ENCODE results near the gene SAMD7. TPM values are rescaled to one million over a fixed set of nuclear protein-coding genes. Genes with fewer than 3 reads are reported as not detected.
A peak's percentile ranks its signal among the peaks of the same experiment; 100 is the strongest.

SAMD7 gene
- polyA plus RNA-seq, 3 donors, result not detected

DNA sequence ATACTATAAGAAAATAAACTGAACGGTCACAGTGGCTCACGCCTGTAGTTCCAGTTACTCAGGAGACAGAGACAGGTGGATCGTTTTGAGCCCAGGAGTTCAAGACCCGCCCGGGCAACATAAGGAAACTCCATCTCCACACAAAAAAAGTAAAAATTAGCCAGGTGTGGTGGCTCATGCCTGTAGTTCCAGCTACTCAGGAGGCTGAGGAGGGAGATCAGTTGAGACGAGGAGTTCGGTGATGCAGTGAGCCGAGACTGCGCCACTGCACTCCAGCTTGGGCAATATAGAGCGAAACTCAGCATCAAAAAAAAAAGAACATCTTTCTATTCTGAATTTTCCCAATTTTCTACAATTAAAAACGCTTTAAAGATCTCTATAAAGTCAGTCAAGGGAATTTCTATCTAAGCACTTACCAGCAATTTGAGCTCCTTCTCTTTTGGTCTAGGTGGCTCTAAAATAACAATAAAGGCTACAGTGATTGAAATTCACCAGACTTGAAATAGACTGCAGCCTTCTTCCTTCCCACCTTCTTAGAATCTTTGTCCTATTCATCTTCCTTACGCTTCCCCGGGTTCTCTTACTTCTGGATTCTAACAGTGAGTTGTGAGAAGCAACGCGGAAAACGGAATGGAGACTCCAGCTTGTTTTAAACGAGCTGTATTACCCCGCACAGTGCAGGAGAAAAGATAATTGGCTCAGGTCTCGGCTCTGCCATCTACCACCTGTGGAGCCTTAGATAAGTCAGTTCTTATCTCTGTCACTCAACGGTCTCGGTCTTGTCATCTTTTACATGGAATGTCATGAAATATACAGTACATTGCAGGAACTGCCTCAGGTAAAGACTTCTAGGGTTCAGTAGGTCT lies 54.4 kb downstream of the SAMD7 start:
- peak overlapping the region; percentile 78 to 88 (median 81) for H3K4me3 ChIP-seq (replicated peaks in 1 of 3; ENCODE audit: low read depth in 2 of 3, low read length in 3 of 3)
- H2AFZ ChIP-seq (ENCODE audit: insufficient read depth, low read depth, low read length, poor library complexity, severe bottlenecking), result peak overlapping the region; percentile 67
- H3K27ac ChIP-seq (ENCODE audit: low read depth in 1 of 2, low read length in 2 of 2), result peak overlapping the region; percentile 95 to 98
- H3K4me2 ChIP-seq (replicated peaks; ENCODE audit: extremely low read depth, low read length, poor library complexity, severe bottlenecking), result peak overlapping the region; percentile 73
- H3K9ac ChIP-seq (ENCODE audit: insufficient read depth, low read length, poor library complexity, severe bottlenecking), result peak overlapping the region; percentile 97
- H3K9me3 Mint-ChIP-seq, result peaks cover 0 to 4% (median 0%) of the 10 kb centered on the region in 7 donors
- peaks cover 39% of the 10 kb centered on the region for H3K4me1 Mint-ChIP-seq
- H3K4me3 Mint-ChIP-seq, result peak overlapping the region; percentile 93 to 94
- no peak for DNase-seq
- no peaks in the 10 kb centered on the region for H3K27me3 ChIP-seq (ENCODE audit: control insufficient read depth in 2 of 2, insufficient read depth in 2 of 2, low read length in 2 of 2)
- intact Hi-C loops (cut with micrococcal nuclease), result loop anchor here (2.0 to 10.0 kb wide), 5 partner anchors 33 to 391 kb away; partner anchors contain the start of genes ACTRT3 (in 2 of the 2), TERC (in 2 of the 2), LRRC31 (in 1 of the 2) and SKIL (in 1 of the 2)
- peak overlapping the region; percentile 96 to 99 (median 98) for H3K27ac Mint-ChIP-seq
- 82% methylated on average over 11 of the region's 21 CpGs for WGBS (ENCODE audit: insufficient coverage)
- no peaks in the 10 kb centered on the region for H3K9me3 ChIP-seq (replicated peaks in 1 of 2; ENCODE audit: control insufficient read depth in 1 of 2, insufficient read depth in 1 of 2, low read length in 2 of 2)
- H3K4me1 ChIP-seq (ENCODE audit: control insufficient read depth in 1 of 2, insufficient read depth in 2 of 2, low read length in 2 of 2), result peaks cover 27 to 36% of the 10 kb centered on the region in 2 donors
- H3K27me3 Mint-ChIP-seq (ENCODE audit: low read depth in 3 of 3), result peaks cover 0 to 2% (median 2%) of the 10 kb centered on the region in 3 donors
- no peak for TF ChIP-seq CTCF (IDR thresholded peaks at IDR 0.05)
- peaks cover 7 to 11% of the 10 kb centered on the region in 2 donors for H3K36me3 ChIP-seq (replicated peaks in 1 of 2; ENCODE audit: control insufficient read depth in 1 of 2, insufficient read depth in 2 of 2, low read length in 2 of 2)
- peaks cover 7% of the 10 kb centered on the region for H4K20me1 ChIP-seq (ENCODE audit: insufficient read depth, low read length)
- H3K79me2 ChIP-seq (ENCODE audit: insufficient read depth, low read length), result peaks cover 47% of the 10 kb centered on the region
- peaks cover 10 to 15% of the 10 kb centered on the region in 2 donors for H3K36me3 Mint-ChIP-seq

GRCh38 chr3:169966428-169966950 lies 55.1 kb downstream of the SAMD7 start, which contains the start of gene SEC62:
SEC62 (plus strand) TSS chr3:169966807; CDS start chr3:169966823, 16 bp downstream.
- Histone ChIP-seq H3K9ac (ENCODE audit: insufficient read depth, low read length, poor library complexity, severe bottlenecking) (peak within 1 kb of the TSS; percentile 97), H3K36me3 (replicated peaks in 1 of 2; ENCODE audit: control insufficient read depth in 1 of 2, insufficient read depth in 2 of 2, low read length in 2 of 2) (peaks cover 7 to 17% of the 10 kb centered on the region in 2 donors), H3K79me2 (ENCODE audit: insufficient read depth, low read length) (peaks cover 53% of the 10 kb centered on the region), H3K9me3 (replicated peaks in 1 of 2; ENCODE audit: control insufficient read depth in 1 of 2, insufficient read depth in 1 of 2, low read length in 2 of 2) (no peaks in the 10 kb centered on the region), H3K4me1 (ENCODE audit: control insufficient read depth in 1 of 2, insufficient read depth in 2 of 2, low read length in 2 of 2) (peaks cover 27 to 36% of the 10 kb centered on the region in 2 donors), H3K4me2 (replicated peaks; ENCODE audit: extremely low read depth, low read length, poor library complexity, severe bottlenecking) (peak within 1 kb of the TSS; percentile 73), H3K27me3 (ENCODE audit: control insufficient read depth in 2 of 2, insufficient read depth in 2 of 2, low read length in 2 of 2) (no peaks in the 10 kb centered on the region), H3K4me3 (replicated peaks in 1 of 3; ENCODE audit: low read depth in 2 of 3, low read length in 3 of 3) (peak within 1 kb of the TSS; percentile 78 to 88 (median 81)), H2AFZ (ENCODE audit: insufficient read depth, low read depth, low read length, poor library complexity, severe bottlenecking) (peak within 1 kb of the TSS; percentile 67), H4K20me1 (ENCODE audit: insufficient read depth, low read length) (peaks cover 13% of the 10 kb centered on the region), H3K27ac (ENCODE audit: low read depth in 1 of 2, low read length in 2 of 2) (peak within 1 kb of the TSS; percentile 95 to 98)
- Mint-ChIP-seq H3K36me3 (peaks cover 15% of the 10 kb centered on the region in 2 donors), H3K9me3 (peaks cover 0 to 4% (median 0%) of the 10 kb centered on the region in 7 donors), H3K4me1 (peaks cover 46% of the 10 kb centered on the region), H3K27ac (peak within 1 kb of the TSS; percentile 96 to 99 (median 98)), H3K27me3 (ENCODE audit: low read depth in 3 of 3) (peaks cover 0 to 2% (median 2%) of the 10 kb centered on the region in 3 donors), H3K4me3 (peak within 1 kb of the TSS; percentile 93 to 94)
- TF ChIP-seq CTCF (IDR thresholded peaks at IDR 0.05), result peak; percentile 59
- peak; percentile 93 to 95 (median 94) for DNase-seq
- intact Hi-C loops (cut with micrococcal nuclease), result loop anchor here (2.0 to 10.0 kb wide), 5 partner anchors 34 to 390 kb away; partner anchors contain the start of genes ACTRT3 (in 2 of the 2), TERC (in 2 of the 2), LRRC31 (in 1 of the 2) and SKIL (in 1 of the 2)
- WGBS (ENCODE audit: insufficient coverage), result under 1% methylated on average over 32 of the region's 37 CpGs
